ENCODE measurements around the gene ALG13. TPM values are rescaled to one million over a fixed set of nuclear protein-coding genes. Genes with fewer than 3 reads are reported as not detected.

Gene ALG13
- total RNA-seq, 4 donors from 2014 or later, result 44.1 to 89.5 (median 53.7) TPM

DNA sequence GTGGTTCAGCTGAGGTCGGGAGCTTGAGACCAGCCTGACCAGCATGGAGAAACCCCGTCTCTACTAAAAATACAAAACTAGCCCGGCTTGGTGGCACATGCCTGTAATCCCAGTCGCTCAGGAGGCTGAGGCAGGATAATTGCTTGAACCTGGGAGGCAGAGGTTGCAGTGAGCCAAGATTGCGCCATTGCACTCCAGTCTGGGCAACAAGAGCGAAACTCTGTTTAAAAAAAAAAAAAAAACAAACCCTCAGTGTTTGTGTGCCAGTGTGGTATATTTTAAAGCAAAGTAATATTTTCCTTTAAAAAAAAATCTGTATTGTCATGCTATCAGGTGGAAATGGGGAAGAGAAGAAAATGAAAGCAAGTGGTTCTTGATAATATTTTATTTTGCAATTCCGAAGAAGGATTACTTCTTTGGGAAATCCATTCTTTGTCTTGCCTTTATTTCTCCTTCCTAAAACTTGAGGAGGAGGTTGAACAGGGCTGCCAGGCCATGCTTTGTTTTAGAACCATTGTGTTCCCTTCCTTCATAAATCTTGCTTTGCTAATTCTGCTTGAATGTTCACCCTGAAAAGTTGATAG is 14.4 kb downstream of the ALG13 start:
- TF ChIP-seq, protein P1, sequence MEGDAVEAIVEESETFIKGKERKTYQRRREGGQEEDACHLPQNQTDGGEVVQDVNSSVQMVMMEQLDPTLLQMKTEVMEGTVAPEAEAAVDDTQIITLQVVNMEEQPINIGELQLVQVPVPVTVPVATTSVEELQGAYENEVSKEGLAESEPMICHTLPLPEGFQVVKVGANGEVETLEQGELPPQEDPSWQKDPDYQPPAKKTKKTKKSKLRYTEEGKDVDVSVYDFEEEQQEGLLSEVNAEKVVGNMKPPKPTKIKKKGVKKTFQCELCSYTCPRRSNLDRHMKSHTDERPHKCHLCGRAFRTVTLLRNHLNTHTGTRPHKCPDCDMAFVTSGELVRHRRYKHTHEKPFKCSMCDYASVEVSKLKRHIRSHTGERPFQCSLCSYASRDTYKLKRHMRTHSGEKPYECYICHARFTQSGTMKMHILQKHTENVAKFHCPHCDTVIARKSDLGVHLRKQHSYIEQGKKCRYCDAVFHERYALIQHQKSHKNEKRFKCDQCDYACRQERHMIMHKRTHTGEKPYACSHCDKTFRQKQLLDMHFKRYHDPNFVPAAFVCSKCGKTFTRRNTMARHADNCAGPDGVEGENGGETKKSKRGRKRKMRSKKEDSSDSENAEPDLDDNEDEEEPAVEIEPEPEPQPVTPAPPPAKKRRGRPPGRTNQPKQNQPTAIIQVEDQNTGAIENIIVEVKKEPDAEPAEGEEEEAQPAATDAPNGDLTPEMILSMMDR (IDR thresholded peaks at IDR 0.05), result no peak
- DNase-seq (ENCODE audit: low spot score), result no peak
- ATAC-seq (ENCODE audit: low FRiP score), result no peak

DNA sequence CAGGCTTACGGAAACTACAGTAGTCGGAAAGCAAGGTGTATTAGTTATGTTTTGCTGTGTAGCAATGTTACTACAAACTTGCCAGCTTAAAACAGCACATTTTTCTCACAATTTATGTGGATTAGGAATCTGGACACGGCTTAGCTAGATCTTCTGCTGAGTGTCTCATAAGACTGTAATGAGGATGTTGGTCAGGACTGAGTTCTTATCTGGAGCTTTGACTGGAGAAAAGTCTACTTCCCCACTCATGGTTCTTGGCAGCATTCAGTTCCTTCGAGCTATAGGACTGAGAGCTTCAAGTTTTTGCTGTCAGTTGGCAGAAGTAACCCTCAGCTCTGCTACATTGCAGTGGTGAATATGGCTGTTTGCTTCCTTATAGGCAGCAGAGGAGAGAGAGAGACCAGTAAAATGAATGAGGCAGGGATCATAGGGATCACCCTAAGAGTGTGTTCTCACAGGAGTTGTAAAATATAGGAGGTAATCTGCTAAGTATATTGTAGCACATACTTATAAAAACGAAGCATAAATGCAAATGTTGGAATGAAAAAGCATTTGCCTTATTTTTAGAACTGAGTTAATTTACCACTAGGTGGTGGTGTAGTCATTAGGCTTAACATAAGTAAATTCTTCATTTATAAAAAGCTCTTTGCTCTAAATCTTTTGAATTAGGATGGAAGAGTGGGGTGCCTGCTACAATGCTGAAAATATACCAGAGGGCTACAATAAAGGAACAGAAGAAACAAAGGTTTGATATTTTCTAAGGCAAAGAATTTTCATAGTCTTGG is 38.6 kb downstream of the ALG13 start:
- no peak for ATAC-seq (ENCODE audit: low FRiP score)
- TF ChIP-seq, protein P1 (IDR thresholded peaks at IDR 0.05), result no peak
- no peak for DNase-seq (ENCODE audit: low spot score)

DNA sequence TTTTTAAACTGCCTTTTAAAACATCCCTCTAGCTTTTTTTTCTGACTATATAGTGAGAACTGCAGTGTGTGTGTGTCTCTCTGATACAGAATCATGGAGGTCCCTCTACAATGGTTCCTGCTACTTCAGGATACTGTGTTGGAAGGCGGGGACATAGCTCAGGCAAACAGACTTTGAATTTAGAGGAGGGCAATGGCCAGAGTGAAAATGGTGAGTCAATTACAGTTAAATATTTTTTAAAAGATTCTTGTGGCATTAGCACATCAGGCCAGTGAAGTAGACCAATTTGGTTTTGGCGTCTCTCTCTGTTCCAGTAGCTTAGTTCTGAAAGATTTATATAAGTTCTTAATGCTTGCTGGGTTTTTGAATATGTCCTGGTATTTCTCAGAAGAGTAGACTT is 47.1 kb downstream of the ALG13 start:
- DNase-seq (ENCODE audit: low spot score), result no peak
- TF ChIP-seq, protein P1 (IDR thresholded peaks at IDR 0.05), result no peak
- ATAC-seq (ENCODE audit: low FRiP score), result no peak

DNA sequence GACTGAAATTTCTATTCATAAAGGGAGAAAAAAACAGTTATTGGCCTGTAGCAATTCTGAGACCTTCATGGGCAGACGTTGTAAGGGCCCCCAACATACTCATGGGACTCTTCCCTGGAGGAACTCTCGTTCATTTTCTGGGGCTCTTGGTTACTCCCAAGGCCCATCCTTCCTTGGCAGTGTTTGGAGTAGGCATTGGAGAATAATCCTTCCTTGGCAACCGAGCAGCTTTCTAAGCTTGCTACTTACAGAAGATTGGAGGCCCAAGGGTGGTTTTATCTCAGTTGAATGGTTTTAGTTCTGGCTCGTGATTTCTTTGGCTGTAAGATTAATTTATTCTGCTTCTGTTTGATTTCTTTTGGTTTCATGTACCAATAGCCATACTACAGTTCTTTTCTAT is 50.4 kb downstream of the ALG13 start:
- DNase-seq (ENCODE audit: low spot score) (no peak), ATAC-seq (ENCODE audit: low FRiP score) (no peak)
- TF ChIP-seq, protein P1 (IDR thresholded peaks at IDR 0.05), result no peak

DNA sequence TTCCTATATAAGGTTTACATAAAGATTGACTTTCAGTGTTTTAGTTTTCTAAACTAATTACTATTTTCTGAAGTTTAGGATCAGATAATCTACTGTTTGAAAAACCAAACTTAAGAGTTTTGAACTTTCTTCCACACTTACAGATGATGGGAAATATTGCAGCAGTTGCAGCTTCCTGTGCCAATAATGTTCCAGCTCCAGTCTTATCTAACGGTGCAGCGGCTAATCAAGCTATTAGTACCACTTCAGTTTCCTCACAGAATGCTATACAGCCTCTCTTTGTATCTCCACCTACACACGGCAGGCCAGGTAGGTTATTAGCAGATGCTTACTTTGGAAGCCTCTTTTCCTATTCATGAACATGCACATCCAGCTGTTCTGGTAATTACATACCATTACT is 55.6 kb downstream of the ALG13 start:
- DNase-seq (ENCODE audit: low spot score) (no peak), ATAC-seq (ENCODE audit: low FRiP score) (no peak)
- TF ChIP-seq, protein P1 (IDR thresholded peaks at IDR 0.05), result no peak

DNA sequence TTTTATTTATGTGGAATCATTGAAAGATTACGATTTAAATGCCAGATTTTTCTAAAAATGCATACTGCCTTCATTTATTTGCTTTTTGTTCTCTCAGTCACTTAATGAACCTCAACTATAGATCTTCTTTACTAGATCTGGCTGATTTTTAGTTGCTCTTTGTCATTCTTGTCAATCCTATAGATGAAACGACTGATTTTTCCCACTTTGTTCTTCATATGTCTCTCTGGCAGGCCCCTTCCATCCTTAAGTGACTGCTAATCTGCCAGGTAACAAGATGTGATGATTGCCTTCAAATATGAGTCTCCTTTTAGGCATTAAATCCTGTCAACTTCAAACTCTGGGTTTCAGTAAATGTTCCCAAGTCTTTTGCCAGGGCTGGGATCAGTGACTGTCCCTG is 61.0 kb downstream of the ALG13 start:
- no peak for DNase-seq (ENCODE audit: low spot score)
- TF ChIP-seq, protein P1 (IDR thresholded peaks at IDR 0.05), result no peak
- ATAC-seq (ENCODE audit: low FRiP score), result no peak

DNA sequence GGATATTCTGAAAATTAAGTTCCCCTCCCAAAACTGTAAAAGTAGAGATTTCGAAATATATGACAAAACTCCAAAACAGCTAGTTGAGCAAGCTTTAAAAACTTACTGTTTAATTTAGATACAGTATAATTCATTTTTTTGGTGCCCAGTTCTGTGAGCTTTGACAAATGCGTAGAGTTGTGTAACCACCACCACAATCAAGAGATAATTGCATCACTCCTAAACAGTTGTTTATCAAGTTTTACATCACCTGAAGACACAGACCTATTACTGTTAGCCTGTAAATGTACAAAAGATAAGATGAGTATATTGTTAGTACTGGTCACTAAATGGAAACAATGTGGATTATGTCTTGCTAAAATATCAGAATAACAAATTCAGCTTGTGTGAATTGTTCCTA is 62.3 kb downstream of the ALG13 start:
- ATAC-seq (ENCODE audit: low FRiP score) (no peak), DNase-seq (ENCODE audit: low spot score) (no peak)
- TF ChIP-seq, protein P1 (IDR thresholded peaks at IDR 0.05), result no peak

Data from omental fat pad (tissue), 4 donors.